OCI-LY7 (cell line): Measurements from ENCODE around the gene NEUROG2. TPM values are rescaled to one million over a fixed set of nuclear protein-coding genes. Genes with fewer than 3 reads are reported as not detected.

Experiments used
- BruUV-seq: library from RNA; stranded (reverse); fragments of 400-500 nt; replicated peaks from 2 replicates; lab custom pipeline; 2021; lab: Mats Ljungman, UMichigan
- CTCF ChIA-PET: fragments of 300-600 bp; sonication (Branson Sonifier 250); formaldehyde crosslinking; loops from one replicate; lab custom pipeline; 2022; ENCODE audit warnings: antibody characterized with exemption; ENCODE audit not compliant: unreplicated experiment; lab: Charles Lee
- POLR2A ChIA-PET: fragments of 300-600 bp; sonication (Branson Sonifier 250); formaldehyde crosslinking; loops from one replicate; lab custom pipeline; 2022; ENCODE audit warnings: antibody characterized with exemption; lab: Charles Lee
- DNase-seq: peaks from one replicate; pipeline ENCODE4 v3.0.0-alpha.2; 2015; ENCODE audit warnings: low spot score
- H2AFZ ChIP-seq: fragments of 200-600 bp; sonication (generic), shearing (Covaris generic); 2 replicates; pipeline ENCODE4 v1.6.1; 2014; ENCODE audit warnings: mild to moderate bottlenecking, antibody characterized with exemption, low read length, moderate library complexity
- H3K27ac ChIP-seq: fragments of 200-600 bp; sonication (generic); 2 replicates; pipeline ENCODE4 v1.5.1; 2014; ENCODE audit warnings: mixed run types, low read depth, mild to moderate bottlenecking, moderate library complexity, low read length, inconsistent platforms; ENCODE audit not compliant: poor library complexity, severe bottlenecking
- H3K36me3 ChIP-seq: fragments of 200-600 bp; sonication (generic); 2 replicates; pipeline ENCODE4 v1.6.1; 2014; ENCODE audit warnings: mild to moderate bottlenecking, antibody characterized with exemption, low read length, moderate library complexity, mixed read lengths; ENCODE audit not compliant: insufficient read depth
- H3K4me1 ChIP-seq: fragments of 200-600 bp; sonication (generic); 2 replicates; pipeline ENCODE4 v1.5.1; 2014; ENCODE audit warnings: mild to moderate bottlenecking, low read length; ENCODE audit not compliant: insufficient read depth, poor library complexity, severe bottlenecking
- H3K4me2 ChIP-seq: fragments of 200-600 bp; sonication (generic); 2 replicates; pipeline ENCODE4 v1.6.1; 2014; ENCODE audit warnings: mild to moderate bottlenecking, low read length
- H3K4me3 ChIP-seq: fragments of 200-600 bp; sonication (generic); 2 replicates; pipeline ENCODE4 v1.5.1; 2014; ENCODE audit warnings: mild to moderate bottlenecking, low read depth, low read length; ENCODE audit not compliant: poor library complexity, severe bottlenecking
- H3K79me2 ChIP-seq: fragments of 200-600 bp; sonication (generic); 2 replicates; pipeline ENCODE4 v1.6.1; 2016; ENCODE audit warnings: low read depth, mild to moderate bottlenecking, low read length, moderate library complexity, mixed read lengths; ENCODE audit not compliant: insufficient read depth
- H3K9me2 ChIP-seq: fragments of 200-600 bp; sonication (generic); 2 replicates; pipeline ENCODE4 v1.6.1; 2016; ENCODE audit warnings: mild to moderate bottlenecking, low read length, mixed read lengths; ENCODE audit not compliant: insufficient read depth
- H3K9me3 ChIP-seq: fragments of 200-600 bp; sonication (generic); 2 replicates; pipeline ENCODE4 v1.6.1; 2014; ENCODE audit warnings: mild to moderate bottlenecking, mixed run types, low read length, mixed read lengths
- H4K20me1 ChIP-seq: fragments of 200-600 bp; sonication (generic); 2 replicates; pipeline ENCODE4 v1.6.1; 2014; ENCODE audit warnings: mild to moderate bottlenecking, antibody characterized with exemption, low read length, moderate library complexity, mixed read lengths; ENCODE audit not compliant: insufficient read depth
- CTCF ChIP-seq: fragments of 200-600 bp; sonication (generic); conservative IDR thresholded peaks from 2 replicates; pipeline ENCODE4 v1.5.1; 2014; ENCODE audit warnings: mild to moderate bottlenecking, antibody characterized with exemption, low read length, moderate library complexity, mixed read lengths
- EZH2phosphoT487 ChIP-seq: fragments of 200-600 bp; sonication (generic); IDR thresholded peaks from 2 replicates; pipeline ENCODE4 v1.6.1; 2018; ENCODE audit warnings: low read depth, borderline replicate concordance, mild to moderate bottlenecking, mixed run types, antibody characterized with exemption, low read length, moderate library complexity, mixed read lengths
- intact Hi-C: fragments of 100-400 bp; cut with micrococcal nuclease; formaldehyde crosslinking; loops from one replicate; pipeline ENCODE4 v1.10.0; 2022; ENCODE audit not compliant: unreplicated experiment
- total RNA-seq, 2 experiments: library from RNA; depleted of rRNA in 1 of 2; stranded (reverse); fragments of >200 nt in 1 of 2; shearing (Covaris generic) in 1 of 2; gene quantifications; 2 replicates each; pipeline ENCODE4 v1.2.3, GENCODE V29; 2014 to 2022

Gene NEUROG2
- total RNA-seq, 2 experiments from 2014 or later = 0.06 TPM; not detected in 1

- H3K9me3 ChIP-seq = no peaks in the 10 kb centered on the region
- intact Hi-C loops = no loop called here
- no peak overlapping the region for H2AFZ ChIP-seq
- no TSS peak for BruUV-seq
- no peaks in the 10 kb centered on the region for H3K79me2 ChIP-seq
- no peaks in the 10 kb centered on the region for H3K9me2 ChIP-seq
- no peak overlapping the region for H3K27ac ChIP-seq
- ChIA-PET CTCF (no interaction called here), POLR2A (interaction anchor here (0.6 to 1.1 kb wide), 4 partner anchors 59 to 412 kb away, joined by 3 to 5 read pairs (median 3); no protein-coding TSS in a partner anchor)
- no peak overlapping the region for H3K4me2 ChIP-seq
- no peak for TF ChIP-seq EZH2phosphoT487
- no peak for TF ChIP-seq CTCF
- H3K4me3 ChIP-seq = no peak overlapping the region
- DNase-seq = no peak
- H4K20me1 ChIP-seq = no peaks in the 10 kb centered on the region
- H3K36me3 ChIP-seq = no peaks in the 10 kb centered on the region
- H3K4me1 ChIP-seq = no peaks in the 10 kb centered on the region
These were observed 7.6 kb downstream of the NEUROG2 start for GRCh38 chr4:112508356-112508755.

GRCh38 chr4:112504807-112505206 lies 11.2 kb downstream of the NEUROG2 start:
- intact Hi-C loops = no loop called here
- no peak for TF ChIP-seq EZH2phosphoT487
- no peak for TF ChIP-seq CTCF

GRCh38 chr4:112502871-112503270 lies 13.1 kb downstream of the NEUROG2 start:
- Histone ChIP-seq H3K9me3 (no peaks in the 10 kb centered on the region), H3K4me1 (no peaks in the 10 kb centered on the region), H3K4me2 (no peak overlapping the region), H2AFZ (no peak overlapping the region), H4K20me1 (no peaks in the 10 kb centered on the region), H3K27ac (no peak overlapping the region), H3K79me2 (no peaks in the 10 kb centered on the region), H3K4me3 (no peak overlapping the region), H3K9me2 (no peaks in the 10 kb centered on the region), H3K36me3 (no peaks in the 10 kb centered on the region)
- CTCF ChIA-PET = interaction anchor here (0.5 to 1.1 kb wide), 2 partner anchors 32 to 408 kb away, joined by 4 to 5 read pairs; no protein-coding TSS in a partner anchor
- intact Hi-C loops = no loop called here
- TF ChIP-seq CTCF (no peak), EZH2phosphoT487 (no peak)
- POLR2A ChIA-PET = interaction anchor here (0.5 to 1.1 kb wide), 5 partner anchors 10 to 452 kb away, joined by 3 to 4 read pairs (median 4); no protein-coding TSS in a partner anchor
- DNase-seq = no peak
- no TSS peak for BruUV-seq

More at GRCh38 chr4:112504807-112505206, 11.2 kb downstream of the NEUROG2 start:
- Histone ChIP-seq H3K27ac (no peak overlapping the region), H3K4me2 (no peak overlapping the region), H3K9me3 (no peaks in the 10 kb centered on the region), H3K36me3 (no peaks in the 10 kb centered on the region), H3K4me3 (no peak overlapping the region), H3K4me1 (no peaks in the 10 kb centered on the region), H3K79me2 (no peaks in the 10 kb centered on the region), H4K20me1 (no peaks in the 10 kb centered on the region), H3K9me2 (no peaks in the 10 kb centered on the region), H2AFZ (no peak overlapping the region)
- POLR2A ChIA-PET = interaction anchor here (0.9 to 1.1 kb wide), 2 partner anchors 26 to 65 kb away, joined by 3 read pairs; no protein-coding TSS in a partner anchor
- CTCF ChIA-PET = no interaction called here
- BruUV-seq = no TSS peak
- no peak for DNase-seq
